Activated CD4-positive, alpha-beta T cell treated with anti-CD3 and anti-CD28 coated beads for 1 hour (primary cell): ENCODE data around the gene LRRC4C.

Experiments used
- DNase-seq: peaks from one replicate; pipeline ENCODE4 v3.0.0-alpha.2; 2020

The LRRC4C gene

GRCh38 chr11:41459465-41460401, at the start of gene LRRC4C:
Gene LRRC4C (minus strand): TSS chr11:41459652.
- DNase-seq: no peak

DNA sequence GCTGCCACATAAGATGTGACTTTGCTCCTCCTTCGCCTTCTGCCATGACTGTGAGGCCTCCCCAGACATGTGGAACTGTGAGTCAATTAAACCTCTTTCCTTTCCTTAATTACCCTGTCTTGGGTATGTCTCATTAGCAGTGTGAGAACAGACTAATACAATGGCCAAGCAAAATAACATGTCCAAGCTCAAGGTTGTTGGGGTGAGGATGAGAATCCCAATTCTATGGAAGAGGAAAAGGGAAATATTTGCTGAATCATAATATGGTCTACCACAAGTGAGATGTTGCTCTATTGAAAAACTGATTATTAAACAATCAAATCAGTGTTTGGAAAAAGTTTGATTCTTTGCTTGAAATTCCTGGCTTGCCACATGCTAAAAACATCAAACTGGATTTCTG, 48.7 kb upstream of the LRRC4C start:
- DNase-seq: no peak

DNA sequence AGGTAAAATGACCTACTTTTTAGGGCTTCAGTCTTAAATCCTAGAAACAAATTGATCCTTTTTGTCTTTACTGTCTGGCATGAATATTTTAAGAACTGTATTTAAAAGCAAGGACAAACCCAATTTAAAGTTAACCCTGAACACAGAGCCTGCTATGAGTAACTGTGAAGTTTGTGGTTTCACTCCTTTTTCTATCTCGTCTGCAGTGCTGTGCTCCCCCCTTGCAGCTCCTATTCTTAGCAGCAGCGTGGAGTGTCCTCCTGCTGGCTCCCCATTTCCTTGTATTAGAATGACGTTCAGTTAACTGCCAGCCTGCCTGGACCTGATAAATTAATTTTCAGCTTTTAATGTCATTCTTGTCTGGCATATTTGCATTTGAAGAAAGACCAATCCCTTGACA, 40.0 kb upstream of the LRRC4C start:
- no peak for DNase-seq

- DNase-seq: no peak
Measured at GRCh38 chr11:41498726-41499125, 39.3 kb upstream of the LRRC4C start.

- DNase-seq: no peak
Measured at GRCh38 chr11:41497974-41498373, 38.5 kb upstream of the LRRC4C start.

DNA sequence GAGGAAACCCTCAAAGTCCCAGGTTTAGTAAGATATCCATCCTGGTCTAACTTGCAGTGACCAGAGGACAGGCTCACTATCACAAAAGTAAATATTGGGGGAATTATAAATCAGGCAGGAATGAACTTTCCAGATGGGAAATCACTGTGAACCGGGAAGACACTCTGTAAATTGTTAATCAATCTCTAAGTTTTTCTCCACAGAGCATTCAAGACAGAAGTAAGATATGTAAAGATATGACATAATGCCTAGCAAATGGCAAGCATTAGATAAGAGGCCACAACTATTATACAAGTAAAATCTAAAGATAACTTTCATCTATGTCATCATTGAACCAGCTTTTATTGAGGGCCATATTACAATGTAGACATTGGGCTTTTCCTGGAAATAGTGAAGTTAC, 35.3 kb upstream of the LRRC4C start:
- no peak for DNase-seq

- no peak for DNase-seq
Measured at GRCh38 chr11:41486424-41486823, 27.0 kb upstream of the LRRC4C start.

- DNase-seq: no peak
Measured at GRCh38 chr11:41483956-41484355, 24.5 kb upstream of the LRRC4C start.

- no peak for DNase-seq
Measured at GRCh38 chr11:41479179-41479578, 19.7 kb upstream of the LRRC4C start.

GRCh38 chr11:41461057-41461681, 1.7 kb upstream of the LRRC4C start:
- no peak for DNase-seq

- DNase-seq: no peak
Measured at GRCh38 chr11:41458641-41459040, 811 bp downstream of the LRRC4C start.

GRCh38 chr11:41458154-41458553, 1.3 kb downstream of the LRRC4C start:
- DNase-seq: no peak

- no peak for DNase-seq
Measured at GRCh38 chr11:41457216-41458014, 2.0 kb downstream of the LRRC4C start.

DNA sequence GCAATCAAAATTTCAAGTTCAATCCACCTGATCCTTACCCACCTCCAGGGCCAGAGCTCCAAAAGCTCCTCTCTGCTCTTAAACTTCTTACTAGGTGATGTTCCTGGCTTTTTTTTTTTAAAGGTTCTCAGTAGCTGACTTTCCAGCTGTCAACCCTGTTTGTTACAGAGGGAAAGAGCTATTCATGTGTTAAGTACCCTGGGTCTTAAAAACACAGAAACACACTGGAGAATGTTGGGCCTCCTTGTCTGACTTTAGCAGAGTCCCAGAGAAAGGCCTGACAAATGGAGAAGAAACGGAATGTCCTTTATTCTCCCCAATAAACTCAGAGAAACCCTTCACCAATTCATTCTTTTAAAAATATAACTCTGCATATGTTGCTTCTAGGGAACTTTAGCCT, 3.2 kb downstream of the LRRC4C start:
- no peak for DNase-seq

GRCh38 chr11:41451011-41451410, 8.4 kb downstream of the LRRC4C start:
- no peak for DNase-seq

DNA sequence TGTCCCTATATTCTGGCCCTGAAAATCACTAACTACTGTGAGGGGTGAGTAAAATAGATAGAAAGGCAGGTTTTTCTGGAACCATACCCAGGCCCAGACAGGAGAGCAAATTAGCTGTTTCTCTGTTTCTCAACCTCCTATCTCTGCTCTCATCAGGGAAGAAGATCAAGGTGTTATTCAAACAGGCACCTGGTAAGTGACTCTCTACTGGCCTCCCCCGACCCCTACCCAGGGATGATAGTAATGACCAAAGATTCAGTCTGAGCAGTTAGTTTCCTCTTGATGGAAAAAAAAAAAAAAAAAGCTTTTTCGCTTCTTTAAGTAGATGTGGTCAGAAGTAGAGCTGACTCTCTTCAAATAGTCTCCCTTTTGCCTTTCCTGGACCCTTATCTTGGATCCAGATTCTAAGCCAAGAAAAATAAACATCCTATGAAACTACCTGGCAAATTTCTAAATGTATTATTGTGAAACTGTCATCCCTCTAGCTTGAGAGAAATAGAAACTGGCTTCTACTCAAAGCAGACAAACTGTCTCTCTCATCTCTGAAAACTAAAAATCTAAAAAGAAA, 9.9 kb downstream of the LRRC4C start:
- no peak for DNase-seq

GRCh38 chr11:41446566-41446965, 12.9 kb downstream of the LRRC4C start:
- DNase-seq: no peak

DNA sequence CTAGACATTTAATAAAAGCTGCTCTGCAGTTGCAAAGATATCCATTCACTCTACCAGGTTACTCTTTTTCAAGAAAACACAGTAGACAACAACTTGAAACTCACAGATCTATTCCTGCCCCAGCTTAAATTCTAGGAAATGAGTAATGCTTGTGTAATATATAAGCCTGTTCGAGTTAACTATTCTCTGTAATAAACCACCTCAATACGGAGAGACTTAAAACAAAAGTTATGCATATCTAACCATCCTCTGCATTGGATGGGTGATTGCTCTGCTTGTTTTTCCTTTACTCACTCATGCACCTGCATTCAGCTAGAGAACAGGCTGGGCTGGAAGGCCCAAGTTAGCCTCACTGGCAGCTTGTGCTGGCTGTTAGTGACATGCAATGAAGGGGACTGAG, 13.3 kb downstream of the LRRC4C start:
- DNase-seq: no peak

- no peak for DNase-seq
Measured at GRCh38 chr11:41437006-41437490, 22.4 kb downstream of the LRRC4C start.

DNA sequence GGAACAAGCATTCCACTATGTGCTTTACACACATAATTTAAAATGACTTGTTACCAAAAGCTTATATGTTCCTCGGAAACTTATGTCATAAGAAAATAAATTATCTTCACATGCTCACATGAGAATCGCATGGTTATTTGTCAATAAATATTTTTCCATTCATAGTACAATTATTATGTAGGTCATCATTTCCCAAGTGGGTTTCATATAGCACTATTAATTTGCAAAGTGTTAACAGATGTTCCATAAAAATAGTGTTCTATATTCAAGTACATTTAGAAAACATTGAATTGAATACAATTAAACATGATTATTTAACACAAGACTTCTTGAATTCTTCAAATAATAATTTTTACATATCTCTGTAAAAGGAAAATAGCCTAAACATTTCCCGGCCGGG, 23.9 kb downstream of the LRRC4C start:
- no peak for DNase-seq

- no peak for DNase-seq
Measured at GRCh38 chr11:41431784-41432183, 27.7 kb downstream of the LRRC4C start.

GRCh38 chr11:41419901-41420300, 39.6 kb downstream of the LRRC4C start:
- DNase-seq: no peak
